NCI-H1417 treated with DMSO at 0.1 percent for 48 hours (cell line): ENCODE measurements around the gene TMEM231.
"Not testable (repeated sequence)": the region's sequence is repeated elsewhere in the genome, so short reads cannot be mapped to it uniquely, and the experiment has no call there.

ENCODE experiments used
- DNase-seq: peaks from one replicate; lab custom pipeline; 2025; lab: John Stamatoyannopoulos, UW

The TMEM231 gene

DNA sequence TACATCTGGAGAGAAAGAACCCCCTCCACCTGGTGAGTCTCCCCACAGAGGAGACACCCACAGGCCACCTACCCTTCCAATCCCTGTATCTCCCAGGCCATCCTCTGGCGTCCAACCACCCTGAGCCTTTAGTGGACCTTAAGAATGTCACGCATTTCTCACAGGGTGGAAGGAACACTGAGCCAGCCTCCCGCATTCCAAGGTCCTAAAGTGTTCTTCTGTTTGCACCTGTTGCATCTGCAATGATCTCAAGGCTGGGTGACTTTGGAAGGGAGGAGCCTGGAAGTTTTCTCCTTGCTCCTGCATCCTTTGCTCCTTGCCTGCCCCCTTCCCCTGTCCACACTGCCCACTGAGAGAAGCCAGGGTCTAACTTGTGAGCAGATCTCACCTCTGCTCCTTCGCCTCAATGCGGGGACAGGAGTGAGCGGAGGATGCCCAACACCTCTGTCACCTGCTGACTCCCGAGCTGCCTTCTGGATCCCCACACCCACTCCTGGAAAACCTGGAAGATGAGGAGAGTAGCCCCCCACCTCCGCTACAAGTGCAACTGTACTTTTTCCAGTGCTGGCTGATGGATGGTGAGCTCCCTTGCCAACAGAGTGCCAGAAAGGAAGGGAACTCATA is 23.8 kb downstream of the TMEM231 start:
- no peak for DNase-seq

DNA sequence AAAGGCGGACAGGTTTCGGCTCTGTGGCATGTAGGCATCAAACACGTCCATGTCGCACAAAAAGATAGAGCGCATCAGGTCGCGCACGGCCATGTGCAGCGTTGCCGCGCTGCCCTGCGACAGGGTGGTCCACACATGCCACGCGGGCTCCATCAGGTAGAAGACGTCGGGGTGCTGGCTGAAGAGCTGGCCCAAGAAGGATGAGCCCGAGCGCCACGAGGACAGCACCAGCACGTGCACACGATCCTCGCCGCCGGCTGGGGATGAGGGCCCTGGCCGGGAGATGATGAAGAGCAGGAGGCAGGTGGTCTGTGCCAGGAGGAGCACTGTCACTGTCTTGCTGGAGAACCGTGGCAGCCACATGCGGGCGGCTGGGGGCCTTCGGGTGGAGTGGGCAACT is 26.1 kb downstream of the TMEM231 start:
- no peak for DNase-seq

DNA sequence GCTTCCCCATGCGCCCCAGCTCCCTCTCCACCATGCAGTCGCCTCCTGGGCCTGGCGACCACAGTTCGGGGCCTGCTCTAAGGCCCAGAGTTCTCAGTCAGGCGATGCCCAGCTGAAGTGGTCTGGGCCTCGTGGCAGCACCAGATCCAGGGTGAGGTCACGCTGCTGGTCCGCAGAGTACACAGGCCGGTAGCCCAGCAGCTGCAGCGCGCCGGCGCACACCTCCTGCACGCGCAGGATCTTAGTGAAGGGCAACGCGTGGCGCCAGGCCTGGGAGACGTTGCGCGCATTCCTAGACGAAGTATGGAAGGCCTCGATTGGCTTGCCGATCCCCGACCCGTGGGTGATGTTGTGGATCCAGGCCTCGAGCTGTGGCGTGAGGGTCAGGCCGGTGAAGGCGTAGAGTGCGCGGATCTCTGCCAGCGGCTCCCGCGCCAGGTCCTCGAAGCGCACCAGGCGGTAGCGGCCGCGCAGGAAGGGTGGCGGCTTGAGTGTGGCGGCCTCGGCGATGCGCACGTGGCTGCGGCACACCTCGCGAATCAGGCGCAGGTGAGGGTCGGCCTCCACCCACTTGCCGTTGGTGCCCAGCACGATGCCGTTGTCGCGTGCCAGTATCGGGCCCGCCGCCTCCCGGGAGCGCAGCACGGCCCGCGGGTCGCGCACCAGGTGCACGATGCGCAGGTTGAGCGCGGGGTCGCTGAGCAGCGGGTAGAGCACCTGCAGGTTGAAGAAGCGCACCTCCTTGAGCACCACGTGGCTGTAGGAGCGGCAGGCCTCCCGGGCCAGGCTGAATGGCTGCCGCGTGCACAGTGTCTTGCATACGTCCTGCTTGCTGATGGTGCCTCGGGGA is 26.8 kb downstream of the TMEM231 start:
- DNase-seq: no peak

DNA sequence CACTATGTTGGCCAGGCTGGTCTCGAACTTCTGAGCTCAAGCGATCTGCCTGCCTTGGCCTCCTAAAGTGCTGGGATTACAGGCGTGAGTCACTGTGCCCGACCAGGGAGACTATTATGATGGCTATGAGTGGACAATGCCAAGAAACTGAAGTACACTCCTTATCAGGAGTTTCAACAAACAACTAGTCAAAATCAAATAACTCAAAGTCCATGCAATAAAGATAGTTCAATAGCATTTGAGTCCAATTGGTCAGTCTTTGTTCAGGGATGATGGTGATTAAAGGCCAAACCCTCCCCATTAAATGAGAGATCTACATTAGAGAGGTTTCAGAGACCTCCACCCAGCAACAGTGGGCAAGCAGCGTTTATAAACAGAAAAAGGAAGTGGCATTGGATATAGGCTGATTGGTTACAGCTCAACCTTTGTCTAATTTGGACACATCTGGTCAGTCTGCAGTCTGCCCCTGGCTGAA is 28.2 kb downstream of the TMEM231 start:
- DNase-seq: no peak

DNA sequence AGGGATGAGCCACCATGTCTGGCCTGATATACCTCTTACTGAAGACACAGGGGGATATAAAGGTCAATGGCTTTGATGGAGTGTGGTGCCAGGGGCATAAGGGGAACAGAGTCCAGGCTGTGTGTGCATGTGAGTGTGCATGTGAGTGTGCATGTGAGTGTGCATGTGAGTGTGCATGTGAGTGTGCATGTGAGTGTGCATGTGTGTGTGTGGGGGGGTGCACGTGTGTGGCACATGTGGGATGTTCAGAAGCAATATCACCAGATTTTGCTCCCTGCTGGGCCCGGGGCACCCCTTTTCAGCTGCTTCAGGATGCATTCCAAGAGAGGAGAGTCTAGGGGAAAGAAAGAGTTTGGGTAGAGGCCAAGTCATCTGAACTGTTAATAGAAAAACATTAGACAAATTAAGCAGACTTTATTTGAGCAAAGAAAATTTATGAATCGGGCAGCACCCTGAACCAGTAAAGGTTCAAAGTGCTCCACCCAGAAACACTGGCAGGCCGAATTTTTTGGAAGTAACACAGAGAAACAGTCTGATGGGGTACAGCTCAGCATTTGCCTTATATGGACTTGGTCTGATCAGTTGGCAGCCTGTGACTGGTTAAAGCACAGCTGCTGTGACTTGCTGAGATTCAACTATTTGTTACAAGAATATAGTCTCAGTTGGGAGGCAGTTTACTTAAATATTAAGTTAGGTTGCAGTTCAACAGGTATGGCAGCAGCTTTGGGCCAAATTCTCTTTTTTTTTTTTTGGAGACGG is 29.8 kb downstream of the TMEM231 start:
- no peak for DNase-seq

DNA sequence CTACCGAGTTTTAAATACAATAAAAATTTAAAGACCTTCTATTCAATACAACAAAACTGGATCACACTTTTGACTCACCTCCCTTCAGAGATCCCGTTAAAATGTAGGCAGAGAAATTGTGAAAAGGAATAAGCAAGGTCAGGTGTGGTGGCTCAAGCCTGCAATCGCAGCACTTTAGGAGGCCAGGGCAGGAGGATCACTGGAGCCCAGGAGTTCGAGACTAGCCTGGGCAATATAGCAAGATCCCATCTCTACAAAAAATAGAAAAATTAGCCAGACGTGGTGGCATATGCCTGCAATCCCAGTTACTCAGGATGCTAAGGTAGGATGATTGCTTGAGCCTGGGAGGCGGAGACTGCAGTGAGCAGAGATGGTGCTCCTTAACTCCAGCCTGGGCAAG is 36.9 kb downstream of the TMEM231 start:
- DNase-seq: no peak

DNA sequence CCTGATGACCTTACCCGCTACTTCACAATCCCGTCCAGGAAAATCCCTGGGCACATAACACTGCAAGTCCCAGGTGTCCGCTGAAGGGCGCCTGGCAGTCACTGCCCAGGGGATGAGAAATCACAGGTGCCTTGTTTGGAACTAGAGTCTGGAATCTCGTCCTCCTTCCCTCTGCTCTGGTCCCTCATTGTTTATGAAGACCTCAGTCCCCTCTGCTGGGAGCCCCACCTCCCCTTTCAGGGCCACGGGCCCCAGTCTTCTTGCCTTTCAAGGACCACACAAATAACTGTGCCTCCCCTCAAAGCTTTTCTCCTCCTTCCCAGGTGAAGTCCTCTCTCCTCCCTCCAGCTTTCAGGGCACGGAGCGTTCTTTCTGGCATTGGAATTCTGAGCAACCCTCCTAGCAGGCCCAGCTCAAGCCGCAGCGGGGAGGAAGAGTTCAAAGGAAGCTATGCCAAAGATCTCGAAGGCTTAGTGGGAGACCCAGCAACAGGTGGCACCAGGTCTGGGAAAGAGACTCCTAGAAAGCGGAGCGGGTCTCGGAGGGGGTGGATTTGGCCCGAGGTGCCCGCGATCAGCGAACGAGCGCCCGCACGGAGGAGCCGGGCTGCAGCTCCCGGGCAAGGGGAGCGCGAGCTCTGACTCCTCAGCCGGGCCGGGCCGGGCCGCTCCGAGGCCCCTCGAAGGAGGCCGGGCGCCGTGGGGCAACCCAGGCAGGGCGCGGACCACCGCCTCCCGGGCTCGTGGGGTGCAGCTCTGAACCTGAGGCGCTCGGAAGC is 39.7 kb downstream of the TMEM231 start:
- DNase-seq: not testable (repeated sequence)

DNA sequence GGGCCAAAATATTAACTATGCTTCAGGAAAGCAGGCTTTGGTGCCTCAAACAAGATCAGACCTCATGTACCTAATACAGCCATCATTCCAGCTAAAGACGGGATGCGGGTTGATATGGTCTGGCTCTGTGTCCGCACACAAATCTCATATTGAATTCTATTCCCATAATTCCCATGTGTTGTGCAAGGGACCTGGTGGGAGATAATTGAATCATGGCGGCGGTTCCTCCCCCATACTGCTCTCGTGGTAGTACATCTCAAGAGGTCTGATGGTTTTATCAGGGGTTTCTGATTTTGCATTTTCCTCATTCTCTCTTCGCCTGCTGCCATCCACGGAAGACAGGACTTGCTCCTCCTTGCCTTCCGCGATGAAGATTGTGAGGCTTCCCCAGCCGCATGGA is 41.8 kb downstream of the TMEM231 start:
- DNase-seq: no peak

DNA sequence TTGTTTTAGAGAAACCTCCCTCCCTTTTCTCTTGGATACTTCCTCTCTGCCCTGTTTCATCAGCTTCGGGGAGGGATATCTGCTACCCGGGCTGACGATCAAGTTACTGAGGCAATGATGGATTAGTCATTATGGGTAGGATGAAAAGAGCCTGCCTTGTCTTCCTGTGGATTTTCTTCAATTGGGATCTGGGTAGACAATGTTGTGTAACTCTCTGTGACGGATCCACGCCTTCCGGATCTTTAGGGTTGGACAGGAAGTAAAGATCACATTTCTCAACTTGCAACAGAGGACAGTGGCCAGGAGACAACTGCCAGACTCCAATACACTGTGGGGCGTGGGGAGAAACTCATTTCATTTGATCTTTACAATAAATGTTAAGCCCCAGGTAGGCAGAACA is 49.5 kb downstream of the TMEM231 start:
- no peak for DNase-seq

DNA sequence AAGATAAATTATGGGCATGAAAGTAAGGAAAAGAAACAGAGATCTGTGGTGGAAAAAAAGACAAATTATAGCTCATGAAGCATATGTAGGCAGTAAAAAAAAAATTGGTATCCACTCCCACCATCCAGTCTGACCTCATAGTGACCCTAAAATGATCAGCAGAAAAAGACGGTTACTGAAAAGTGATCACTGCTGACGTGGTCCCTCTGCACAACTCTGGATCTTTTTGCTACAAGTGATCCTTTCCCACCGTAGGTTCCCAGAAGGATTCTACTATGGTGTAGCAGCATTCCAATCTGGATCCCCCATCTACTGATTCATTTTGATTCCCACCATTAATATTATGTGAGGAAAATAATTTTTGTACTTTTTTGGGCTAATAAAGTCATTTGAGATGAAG is 49.9 kb downstream of the TMEM231 start:
- no peak for DNase-seq

DNA sequence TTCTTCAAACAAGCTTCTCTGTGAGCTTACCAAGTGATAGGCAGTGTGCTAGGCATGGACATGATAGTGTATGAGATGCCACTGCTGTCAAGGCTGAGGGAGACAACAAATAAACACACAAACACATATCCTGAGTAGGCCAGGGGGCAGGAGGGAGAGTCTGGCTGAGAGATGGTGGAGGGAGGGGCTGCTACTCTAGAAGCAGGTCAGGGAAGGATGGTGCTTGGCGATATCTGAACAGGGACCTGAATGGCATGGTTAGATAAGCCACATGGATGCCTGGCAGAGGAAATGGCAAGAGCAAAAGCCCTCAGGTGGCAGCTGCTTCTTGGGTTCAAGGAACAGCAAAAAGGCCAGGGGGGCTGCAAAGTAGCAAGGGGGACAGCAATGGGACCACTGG is 52.3 kb downstream of the TMEM231 start:
- DNase-seq: no peak

DNA sequence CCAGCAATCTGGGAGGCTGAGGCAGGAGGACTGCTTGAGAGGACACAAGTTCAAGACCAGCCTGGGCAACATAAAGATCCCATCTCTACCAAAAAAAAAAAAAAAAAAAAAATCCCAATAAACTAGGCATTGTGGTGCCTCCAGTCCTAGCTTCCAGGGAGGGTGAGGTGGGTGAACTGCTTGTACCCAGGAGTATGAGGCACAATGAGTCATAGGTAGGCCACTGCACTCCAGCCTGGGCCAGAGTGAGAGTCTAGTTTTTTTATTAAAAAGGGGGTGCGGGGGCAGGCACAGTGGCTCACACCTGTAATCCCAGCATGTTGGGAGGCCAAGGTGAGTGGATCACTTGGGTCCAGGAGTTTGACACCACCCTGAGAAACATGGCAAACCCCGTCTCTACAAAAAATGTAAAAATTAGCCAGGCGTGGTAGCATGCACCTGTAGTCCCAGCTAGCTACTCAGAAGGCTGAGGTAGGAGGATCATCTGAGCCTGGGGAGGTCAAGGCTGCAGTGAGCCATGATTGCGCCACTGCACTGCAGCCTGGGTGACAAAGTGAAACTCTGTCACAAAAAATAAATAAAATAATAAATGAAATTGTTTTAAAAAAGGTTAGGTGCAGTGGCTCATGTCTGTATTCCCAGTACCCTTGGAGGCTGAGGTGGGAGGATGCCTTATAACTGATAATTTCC is 53.0 kb downstream of the TMEM231 start:
- no peak for DNase-seq

DNA sequence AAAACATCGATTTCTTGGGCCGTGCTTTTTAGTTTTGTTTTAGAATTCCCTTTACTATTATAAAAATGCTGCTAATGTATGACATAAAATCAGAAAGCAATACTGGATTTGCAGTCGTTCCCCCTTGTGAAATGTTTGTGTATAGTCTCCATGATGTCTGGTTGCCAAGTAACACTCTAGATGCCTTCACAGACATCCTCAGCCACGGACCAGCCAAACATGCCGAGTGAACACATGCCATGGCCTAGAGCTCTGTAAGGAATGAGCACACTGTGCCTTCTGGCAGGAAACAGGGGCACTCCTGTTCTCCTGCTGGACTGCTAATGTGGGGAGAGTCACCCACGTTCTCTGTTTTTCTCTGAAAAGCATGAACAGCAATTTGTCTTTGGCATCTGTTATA is 54.2 kb downstream of the TMEM231 start:
- DNase-seq: not testable (repeated sequence)

DNA sequence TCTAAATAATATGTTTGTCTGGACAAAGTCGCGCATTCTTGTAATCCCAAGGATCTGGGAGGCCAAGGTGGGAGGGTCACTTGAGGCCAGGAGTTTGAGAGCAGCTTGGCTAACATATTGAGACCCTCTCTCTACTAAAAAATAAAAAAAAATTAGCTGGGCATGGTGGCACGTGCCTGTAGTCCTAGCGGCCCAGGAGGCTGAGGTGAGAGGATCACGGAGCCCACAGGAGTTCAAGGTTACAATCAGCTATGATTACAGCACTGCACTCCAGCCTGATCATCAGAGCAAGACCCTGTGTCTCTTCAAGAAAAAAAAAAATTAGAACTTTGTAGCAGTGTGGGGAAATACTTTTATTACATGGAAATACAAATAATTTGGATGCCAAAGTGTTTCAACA is 54.7 kb downstream of the TMEM231 start:
- no peak for DNase-seq

DNA sequence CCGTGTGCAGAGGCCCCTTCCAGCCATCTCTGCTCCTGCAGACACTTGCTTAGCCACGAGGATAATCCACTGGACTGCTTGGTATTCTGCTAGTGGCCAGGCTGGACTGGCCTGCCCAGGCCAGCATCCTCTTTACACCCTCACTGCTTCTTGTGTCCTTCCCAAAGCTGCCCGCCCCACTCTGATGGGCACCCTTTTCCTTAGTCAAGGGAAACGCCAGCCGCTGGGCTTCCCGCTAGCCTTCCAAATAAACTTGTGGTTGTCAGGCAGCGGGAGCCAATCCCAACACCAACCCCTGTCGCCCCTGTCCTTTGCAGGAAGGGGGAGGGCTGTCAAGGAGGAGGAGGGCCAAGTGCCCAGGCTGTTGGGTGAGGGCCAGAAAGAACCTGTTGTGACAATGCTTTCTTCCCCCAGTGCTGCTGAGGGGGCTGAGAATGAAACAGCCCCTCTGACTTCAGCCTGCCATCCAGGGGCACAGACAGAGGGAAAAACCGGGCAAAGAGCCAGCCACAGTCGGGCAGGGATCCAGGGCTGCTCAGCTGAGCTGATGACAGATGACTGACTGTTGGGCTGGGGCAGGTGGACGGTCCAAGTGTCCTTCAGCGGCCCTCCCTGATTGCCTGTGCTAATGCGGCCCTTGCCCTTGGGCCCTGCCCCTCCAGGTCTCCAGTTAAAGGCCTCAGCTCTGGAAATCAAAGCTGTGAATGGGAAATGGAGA is 57.3 kb downstream of the TMEM231 start:
- DNase-seq: not testable (repeated sequence)

DNA sequence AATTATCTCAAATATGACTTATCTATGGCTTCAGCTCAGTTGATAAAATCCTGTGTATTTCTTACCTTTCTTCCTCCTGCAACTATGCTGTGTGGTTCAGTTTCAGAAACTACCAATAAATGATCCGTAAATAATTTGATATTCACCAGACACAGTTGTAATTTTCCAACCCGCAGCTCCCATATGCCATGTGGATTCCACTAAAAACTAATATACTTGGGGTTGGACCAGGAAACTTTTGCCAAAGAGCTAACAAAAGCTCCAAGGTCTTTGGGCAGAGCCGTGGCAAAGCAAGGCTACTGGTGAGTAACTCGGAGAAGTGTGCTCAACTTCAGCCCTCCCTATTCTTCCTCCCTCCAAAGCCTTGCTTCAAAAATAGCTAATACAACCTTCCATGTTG is 58.5 kb downstream of the TMEM231 start:
- DNase-seq: no peak

DNA sequence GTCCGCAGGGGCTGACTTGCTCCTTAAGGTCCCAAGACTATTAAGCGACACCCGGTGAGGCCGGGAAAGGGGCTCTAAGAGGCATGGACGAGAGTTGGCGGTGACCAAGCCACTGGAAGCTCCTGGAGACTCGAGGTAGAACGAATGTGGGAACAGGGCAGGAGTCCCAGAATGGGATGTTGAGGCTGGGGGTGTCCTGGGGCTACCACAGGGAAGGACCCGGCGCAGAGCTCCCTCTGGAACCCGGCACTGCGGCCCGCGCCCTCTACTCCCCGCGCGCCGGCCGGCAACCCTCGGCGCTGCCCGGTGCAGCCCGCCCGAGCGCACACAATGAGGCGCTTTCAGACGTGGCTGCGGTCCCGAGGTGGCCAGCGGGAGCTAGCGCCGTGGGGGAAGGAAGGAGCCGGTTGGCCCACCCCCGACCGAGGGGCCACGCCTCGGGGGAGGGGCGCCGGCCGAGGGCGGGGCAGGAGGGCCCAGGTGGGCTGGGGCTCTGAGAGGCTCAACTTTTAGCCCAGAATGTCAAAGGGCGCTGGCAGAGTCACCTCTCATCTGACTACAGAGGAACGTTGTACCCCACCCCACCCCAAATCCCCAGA is 60.9 kb downstream of the TMEM231 start, which contains the start of gene CHST6:
Gene CHST6, minus strand, starts transcription at position 366 of the 599 bp plus-strand sequence. CDS start 15,613 bp downstream, outside the sequence.
- no peak for DNase-seq

DNA sequence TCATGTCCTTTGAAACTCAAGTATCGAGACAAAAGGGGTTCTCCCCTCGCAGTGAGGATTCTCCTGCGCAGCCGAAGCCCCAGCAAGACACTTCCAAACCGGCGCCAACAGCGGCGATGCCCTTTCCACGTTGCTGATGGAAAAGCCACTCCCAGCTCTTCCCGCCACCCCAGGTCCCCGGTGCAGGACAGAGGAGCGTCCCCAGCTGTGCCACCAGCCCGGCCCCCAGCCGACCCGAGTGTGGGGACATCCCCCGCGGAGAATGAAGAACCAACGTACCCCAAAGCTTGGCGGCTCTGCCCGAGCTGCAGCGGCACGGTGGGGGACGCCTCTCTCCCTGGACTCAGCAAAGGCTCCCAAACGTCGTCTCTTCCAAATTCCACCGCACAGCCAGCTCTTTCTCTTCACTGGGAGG is 61.4 kb downstream of the TMEM231 start:
- DNase-seq: no peak

DNA sequence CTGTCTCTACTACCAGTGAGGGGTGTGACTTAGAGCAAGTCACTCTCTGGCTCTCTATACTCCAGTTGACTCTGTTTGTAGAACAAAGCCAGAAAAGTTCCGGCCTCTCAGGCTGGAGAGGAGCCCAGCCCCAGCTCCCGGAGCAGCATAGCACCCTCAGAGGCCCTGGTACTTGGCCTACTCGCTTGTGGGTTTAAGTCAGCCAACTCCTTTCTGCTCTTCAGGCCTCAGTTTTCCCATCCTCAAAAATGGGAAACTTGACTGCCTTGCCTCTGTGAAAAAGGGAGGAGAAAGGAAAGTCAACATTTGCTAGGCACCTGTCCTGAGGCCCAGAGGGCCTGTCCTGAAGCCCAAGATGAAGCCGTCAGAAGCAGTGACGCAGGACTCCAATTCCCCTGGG is 61.9 kb downstream of the TMEM231 start:
- DNase-seq: no peak

DNA sequence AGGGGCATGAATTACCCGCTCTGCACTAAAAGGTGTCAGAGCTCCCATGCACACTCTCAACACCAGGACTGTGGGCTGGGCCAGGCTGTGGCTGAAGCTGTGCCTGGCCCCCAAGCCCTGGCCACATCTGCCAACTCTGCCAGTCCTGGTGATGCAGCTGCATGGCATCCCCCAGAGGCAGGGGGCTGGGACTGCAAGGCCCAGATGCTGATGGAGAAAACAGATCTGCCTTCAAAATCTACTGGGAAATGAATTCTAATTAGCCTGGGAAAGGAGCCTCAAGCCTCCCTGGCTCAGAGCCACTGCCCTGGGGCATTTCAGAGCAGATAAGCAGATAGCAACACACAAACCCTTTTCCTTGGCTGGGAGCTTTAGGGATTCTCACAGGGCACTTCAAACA is 64.2 kb downstream of the TMEM231 start:
- DNase-seq: no peak
